RWPE1 (cell line): ENCODE measurements around the gene PROC.

Experiments
- CTCF ChIA-PET: fragments of 350-600 bp; sonication (Branson Sonifier 250); formaldehyde crosslinking; extraction: SDS; loops from one replicate; lab custom pipeline; 2021; lab: Yijun Ruan, JAX
- POLR2A ChIA-PET: fragments of 400-600 bp; formaldehyde crosslinking; extraction: SDS; loops from one replicate; lab custom pipeline; 2020; ENCODE audit warnings: antibody characterized with exemption; ENCODE audit not compliant: low non-redundant PET; lab: Yijun Ruan, JAX
- DNase-seq: peaks from one replicate; pipeline ENCODE4 v3.0.0; 2012; ENCODE audit warnings: low spot score
- H3K27ac ChIP-seq: fragments of 450-650 bp; 2 replicates; pipeline ENCODE4 v1.5.1; 2017
- CTCF ChIP-seq: fragments of 450-650 bp; conservative IDR thresholded peaks from 2 replicates; pipeline ENCODE4 v1.5.1; 2017; ENCODE audit warnings: low read depth, mild to moderate bottlenecking

The PROC gene

GRCh38 chr2:127464470-127465257 is 46.4 kb downstream of the PROC start:
- TF ChIP-seq CTCF, result no peak
- POLR2A ChIA-PET, result no interaction called here
- peak overlapping the region; percentile 45 for H3K27ac ChIP-seq
- DNase-seq, result no peak
- CTCF ChIA-PET, result interaction anchor here (1.1 kb wide), 1 partner anchor 15 kb away, joined by 3 read pairs; no protein-coding TSS in a partner anchor

- ChIA-PET CTCF (no interaction called here), POLR2A (no interaction called here)
These were observed 47.0 kb downstream of the PROC start for GRCh38 chr2:127465258-127465657.

GRCh38 chr2:127469051-127469450 is 50.8 kb downstream of the PROC start:
- no peak for DNase-seq
- ChIA-PET POLR2A (no interaction called here), CTCF (interaction anchor here (0.8 kb wide), 1 partner anchor 13 kb away, joined by 5 read pairs; no protein-coding TSS in a partner anchor)
- H3K27ac ChIP-seq, result no peak overlapping the region
- TF ChIP-seq CTCF, result no peak

More at GRCh38 chr2:127465258-127465657, 47.0 kb downstream of the PROC start:
- no peak for DNase-seq
- peak overlapping the region; percentile 45 for H3K27ac ChIP-seq
- TF ChIP-seq CTCF, result no peak

- ChIA-PET POLR2A (no interaction called here), CTCF (interaction anchor here (0.8 kb wide), 1 partner anchor 12 kb away, joined by 5 read pairs; no protein-coding TSS in a partner anchor)
- DNase-seq, result no peak
- H3K27ac ChIP-seq, result no peak overlapping the region
- TF ChIP-seq CTCF, result no peak
These were observed 51.7 kb downstream of the PROC start for GRCh38 chr2:127469974-127470373.

- no peak overlapping the region for H3K27ac ChIP-seq
- POLR2A ChIA-PET, result no interaction called here
- no peak for DNase-seq
- no peak for TF ChIP-seq CTCF
- CTCF ChIA-PET, result interaction anchor here (0.6 to 1.2 kb wide), 3 partner anchors 8 to 204 kb away, joined by 3 to 6 read pairs (median 4); partner anchors contain the start of gene LIMS2
These were observed 53.2 kb downstream of the PROC start for GRCh38 chr2:127471286-127471988.

- no peak for DNase-seq
- ChIA-PET CTCF (interaction anchor here (0.7 to 1.1 kb wide), 2 partner anchors 203 to 695 kb away, joined by 3 to 4 read pairs; partner anchors contain the start of gene LIMS2), POLR2A (no interaction called here)
- H3K27ac ChIP-seq, result no peak overlapping the region
- no peak for TF ChIP-seq CTCF
These were observed 54.0 kb downstream of the PROC start for GRCh38 chr2:127472268-127472667.
